ENCODE measurements around the gene MRPS27.
"Not testable (repeated sequence)": the region's sequence is repeated elsewhere in the genome, so short reads cannot be mapped to it uniquely, and the experiment has no call there.

The MRPS27 gene

GRCh38 chr5:72197393-72197792, 122.6 kb downstream of the MRPS27 start:
- DNase-seq = no peak

DNA sequence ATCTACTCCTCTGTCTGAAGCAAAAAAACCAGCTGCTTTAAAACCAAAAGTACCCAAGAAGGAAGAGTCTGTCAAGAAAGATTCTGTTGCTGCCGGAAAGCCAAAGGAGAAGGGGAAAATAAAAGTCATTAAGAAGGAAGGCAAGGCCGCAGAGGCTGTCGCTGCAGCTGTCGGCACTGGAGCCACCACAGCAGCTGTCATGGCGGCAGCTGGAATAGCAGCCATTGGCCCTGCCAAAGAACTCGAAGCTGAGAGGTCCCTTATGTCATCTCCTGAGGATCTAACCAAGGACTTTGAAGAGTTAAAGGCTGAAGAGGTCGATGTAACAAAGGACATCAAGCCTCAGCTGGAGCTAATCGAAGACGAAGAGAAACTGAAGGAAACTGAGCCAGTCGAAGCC, 124.5 kb downstream of the MRPS27 start:
- no peak for DNase-seq

- no peak for DNase-seq
Observed at GRCh38 chr5:72194846-72195245, 125.2 kb downstream of the MRPS27 start.

DNA sequence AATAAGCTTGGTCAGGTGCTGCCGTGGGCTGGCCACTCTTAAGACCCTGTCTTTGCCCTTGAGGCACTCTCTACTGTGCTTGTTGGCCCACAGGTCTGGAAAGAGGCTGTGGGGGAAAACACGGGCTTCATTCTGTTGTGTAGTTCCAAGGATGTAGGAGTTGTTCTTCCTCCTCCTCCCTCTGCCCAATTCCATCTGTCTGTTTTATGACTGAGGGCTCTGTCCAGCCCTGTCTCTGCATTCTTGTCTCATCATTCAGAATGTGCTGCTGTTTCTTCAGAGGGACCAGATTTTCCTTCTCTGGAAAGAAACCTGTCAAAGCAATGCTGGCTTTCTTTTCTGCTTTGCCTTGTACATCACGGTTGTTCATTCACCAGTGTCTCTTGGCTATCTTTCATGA, 128.6 kb downstream of the MRPS27 start:
- DNase-seq = no peak

DNA sequence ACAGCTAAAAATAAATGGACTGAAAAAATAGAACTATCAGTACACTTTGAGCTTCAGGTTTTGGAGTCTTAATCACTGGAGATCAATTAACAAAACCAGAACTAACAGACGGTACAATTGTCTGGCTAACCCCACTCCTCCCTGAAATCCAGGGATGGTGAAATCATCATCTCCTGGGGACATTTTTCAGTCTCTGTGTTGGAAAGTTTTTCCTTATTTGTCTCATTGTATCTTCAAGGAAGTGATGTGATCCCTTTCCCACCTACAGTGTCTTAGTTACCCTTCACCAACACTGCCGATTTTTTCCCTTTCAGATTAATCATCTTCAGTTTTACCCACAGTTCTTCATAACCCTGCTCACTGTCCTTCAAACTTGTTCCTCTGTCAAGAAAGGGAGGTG, 130.9 kb downstream of the MRPS27 start:
- no peak for DNase-seq

DNA sequence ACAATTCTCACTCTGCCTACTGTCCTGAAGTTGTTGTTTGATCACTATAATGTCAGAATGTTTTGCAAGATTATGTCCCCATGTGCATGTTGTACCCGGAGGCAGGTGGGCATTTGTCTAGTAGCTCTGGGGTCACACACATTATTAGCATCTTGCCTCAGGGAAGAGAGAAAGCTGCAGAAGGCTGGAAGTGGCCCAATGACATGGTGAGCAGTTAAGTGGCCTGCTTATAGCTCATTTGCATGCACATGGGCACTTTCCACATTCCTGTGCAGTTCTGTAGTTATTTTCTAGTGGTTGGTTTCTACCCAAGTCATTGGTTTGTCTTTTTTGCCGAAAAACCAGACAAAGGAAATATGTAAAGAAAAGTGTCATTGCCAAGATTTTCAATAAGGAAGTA, 131.9 kb downstream of the MRPS27 start:
- DNase-seq = no peak

DNA sequence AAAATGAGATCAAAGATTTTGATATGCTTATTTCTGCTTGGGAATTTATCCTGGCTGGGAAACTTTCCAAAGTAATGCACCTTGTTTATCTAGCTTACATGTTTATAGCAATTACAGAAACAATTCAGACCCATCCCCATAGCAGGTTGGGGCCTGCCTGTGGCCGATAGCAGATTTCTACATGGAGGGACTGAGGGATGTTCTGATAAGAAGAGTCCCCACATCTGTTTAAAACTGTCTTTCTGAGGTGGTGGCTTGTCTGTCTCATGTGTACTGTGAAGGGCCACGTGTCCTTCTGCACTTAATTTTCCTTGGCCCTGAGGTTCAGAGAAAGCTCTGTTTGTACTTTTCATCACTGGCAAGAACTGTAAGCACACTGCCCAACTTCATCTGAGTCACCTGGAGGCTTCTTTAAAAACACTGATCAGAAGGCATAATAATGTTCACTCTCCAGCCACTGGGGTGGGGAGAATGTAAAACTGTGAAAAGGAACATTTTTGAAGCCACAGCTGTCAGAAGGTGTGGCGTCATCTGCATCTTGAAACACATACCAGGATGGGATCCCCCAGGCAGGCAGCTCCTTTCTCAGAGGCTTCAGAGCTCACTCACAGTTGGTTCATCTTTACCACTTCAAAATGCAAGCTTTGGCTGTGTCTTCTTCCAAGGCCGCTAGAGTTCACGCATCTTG, 132.5 kb downstream of the MRPS27 start:
- DNase-seq = no peak

DNA sequence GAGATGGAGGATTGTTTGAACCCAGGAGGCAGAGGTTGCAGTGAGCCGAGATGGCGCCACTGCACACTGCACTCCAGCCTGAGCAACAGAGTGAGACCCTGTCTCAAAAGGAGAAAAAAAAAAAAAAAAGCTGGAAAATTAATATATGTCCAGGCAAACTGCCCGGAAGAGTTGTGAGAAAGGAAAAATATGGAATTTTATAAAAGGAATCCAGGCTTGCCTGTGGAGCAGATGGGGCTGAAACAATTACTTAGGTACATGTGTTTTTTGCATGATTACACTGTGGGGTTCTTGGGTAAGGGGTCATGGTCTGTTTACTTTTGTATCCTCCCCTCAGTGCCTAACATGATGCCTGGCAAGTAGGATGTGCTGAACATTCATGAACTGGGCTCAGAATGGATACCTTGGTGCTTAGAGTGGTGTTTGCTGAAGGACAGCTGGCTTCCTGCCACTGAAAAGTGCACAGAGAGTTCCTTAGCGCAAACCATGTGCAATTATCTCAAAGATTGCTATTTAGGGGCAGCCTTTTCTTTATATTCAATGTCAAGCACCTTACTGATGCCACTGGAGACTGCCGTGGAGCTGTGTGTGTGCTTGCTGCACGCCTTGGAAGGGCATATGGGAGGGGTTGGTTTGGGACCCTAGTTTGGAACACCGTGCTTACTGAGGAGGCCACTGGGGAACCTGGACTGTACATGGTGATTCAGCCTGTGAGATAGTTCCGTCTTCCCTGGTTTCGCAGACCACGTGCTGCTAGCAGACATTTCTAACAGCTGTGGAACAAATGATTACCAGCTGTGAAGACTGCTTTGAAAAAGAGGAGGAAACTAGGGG, 134.3 kb downstream of the MRPS27 start:
- no peak for DNase-seq

DNA sequence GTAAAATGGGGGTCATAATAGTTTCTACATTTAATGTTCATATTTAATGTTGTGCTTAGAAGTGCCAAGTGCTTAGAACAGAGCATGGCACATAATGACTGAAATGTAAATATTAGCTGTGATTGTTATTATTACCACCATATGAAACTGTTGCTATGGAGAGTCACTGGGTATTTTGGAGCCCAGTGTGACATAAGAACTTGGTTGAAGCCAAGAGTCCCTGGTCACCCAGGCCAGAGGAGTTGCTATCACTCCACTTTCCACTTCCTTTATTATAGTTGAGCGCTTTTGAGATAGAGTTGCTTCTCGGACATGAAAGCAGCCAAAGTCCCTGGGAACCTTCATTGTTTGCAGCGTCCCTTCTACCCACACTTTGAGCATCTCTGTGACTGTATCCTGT, 135.6 kb downstream of the MRPS27 start:
- no peak for DNase-seq

- DNase-seq = no peak
Observed at GRCh38 chr5:72183101-72183520, 136.9 kb downstream of the MRPS27 start.

DNA sequence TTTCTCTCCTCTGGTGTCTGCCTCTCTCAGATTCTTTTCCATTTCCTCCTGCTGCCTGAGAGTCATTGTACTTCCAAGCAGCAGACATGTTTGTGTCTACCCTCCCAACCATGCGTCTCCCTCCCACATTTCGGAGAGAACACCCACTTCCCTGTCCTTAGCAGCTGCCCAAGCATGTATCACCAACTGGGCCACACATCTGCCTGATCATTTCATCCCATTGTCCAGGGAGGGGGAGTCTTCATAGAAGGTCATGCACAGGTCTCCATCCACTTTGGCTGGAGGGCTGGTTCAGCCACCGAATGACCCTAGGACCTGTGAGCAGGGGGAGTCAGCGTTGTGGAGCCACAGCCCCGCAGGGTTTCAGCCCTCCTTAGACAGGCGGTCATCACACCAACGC, 137.4 kb downstream of the MRPS27 start:
- no peak for DNase-seq

- no peak for DNase-seq
Observed at GRCh38 chr5:72180925-72181324, 139.1 kb downstream of the MRPS27 start.

GRCh38 chr5:72179816-72180440, 140.1 kb downstream of the MRPS27 start:
- DNase-seq = no peak

DNA sequence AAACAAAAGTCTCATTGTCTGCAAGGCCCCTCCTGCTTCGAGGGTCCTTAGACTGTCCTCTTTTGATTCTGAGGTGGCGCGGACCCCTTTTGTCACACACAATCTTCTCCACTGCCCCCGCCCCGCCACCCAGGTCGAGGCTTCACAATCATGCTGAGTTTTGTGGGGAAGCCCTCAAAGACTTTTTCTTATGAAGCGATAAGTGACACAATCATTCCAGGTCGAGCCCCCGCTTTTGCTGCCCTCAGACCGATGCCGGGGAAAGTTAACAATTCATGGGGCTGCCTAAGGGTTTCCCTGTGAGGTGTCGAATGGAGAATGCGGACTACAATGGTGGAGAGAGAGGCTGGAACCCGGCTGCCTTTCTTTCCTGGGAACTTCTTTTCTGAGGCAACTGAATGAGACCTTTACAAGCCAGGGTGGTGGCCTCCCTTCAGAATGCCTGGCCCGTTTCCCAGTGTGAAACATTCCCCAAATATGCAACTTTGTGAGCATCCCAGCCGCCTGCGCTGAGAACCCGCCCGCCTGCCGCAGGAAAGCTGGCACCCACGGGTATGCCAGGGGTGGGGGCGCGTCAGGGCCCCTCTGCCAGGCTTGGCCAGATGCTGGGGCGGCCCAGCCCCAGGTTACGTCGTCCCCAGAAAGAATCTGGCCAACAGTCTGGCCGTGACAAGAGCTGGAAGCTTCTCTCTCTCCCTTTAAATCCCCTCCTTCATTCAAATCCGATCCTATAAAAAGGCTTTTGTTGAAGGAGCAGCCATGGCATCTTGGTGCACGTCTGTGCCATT, 140.8 kb downstream of the MRPS27 start:
- no peak for DNase-seq

DNA sequence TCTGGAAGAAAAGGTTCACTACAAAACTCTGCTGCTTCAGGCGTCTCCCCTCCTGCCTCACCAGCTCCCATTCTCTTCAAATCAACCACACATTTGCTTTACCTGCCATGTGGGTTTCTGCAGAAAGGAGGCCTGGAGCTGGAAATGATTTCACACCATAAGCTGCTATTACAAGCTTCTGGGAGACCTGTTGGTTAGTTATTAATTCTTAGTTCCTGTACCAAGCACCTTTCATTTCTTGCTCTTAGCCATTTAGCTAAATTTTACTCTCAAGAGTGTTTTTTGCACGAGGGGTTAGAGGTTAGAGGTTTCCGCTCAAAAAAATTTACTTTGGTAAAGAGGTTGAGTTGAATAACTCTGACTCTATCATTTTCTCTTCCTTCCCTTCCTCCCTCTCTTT, 142.5 kb downstream of the MRPS27 start:
- no peak for DNase-seq

DNA sequence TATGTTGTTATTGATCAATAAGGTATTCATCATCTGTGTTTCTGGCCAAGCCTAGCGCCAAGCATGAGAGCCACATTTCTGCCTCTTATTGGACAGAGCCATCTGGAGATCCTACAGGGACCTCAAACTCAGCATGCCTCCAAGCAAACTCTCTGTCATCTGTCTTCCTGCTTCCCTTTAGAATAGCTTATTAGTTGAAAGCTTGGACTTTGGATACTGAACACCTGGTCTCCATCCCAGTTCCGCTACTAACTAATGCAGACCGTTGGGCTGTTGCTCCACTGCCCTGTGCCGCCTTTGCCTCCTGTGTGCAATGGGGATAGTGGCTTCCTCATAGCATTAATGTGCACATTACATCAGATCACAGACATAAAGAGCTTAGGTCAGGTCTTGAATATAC, 147.3 kb downstream of the MRPS27 start:
- DNase-seq = no peak

- DNase-seq = no peak
Observed at GRCh38 chr5:72171667-72172066, 148.4 kb downstream of the MRPS27 start.

GRCh38 chr5:72171181-72171580, 148.9 kb downstream of the MRPS27 start:
- not testable (repeated sequence) for DNase-seq

GRCh38 chr5:72170101-72170500, 149.9 kb downstream of the MRPS27 start:
- no peak for DNase-seq

Measured in activated T-cell treated with anti-CD3 and anti-CD28 coated beads for 4 hours (primary cell).